GM19324 (cell line): Measurements from ENCODE around the gene CREBRF.
"Not testable (repeated sequence)": the region's sequence is repeated elsewhere in the genome, so short reads cannot be mapped to it uniquely, and the experiment has no call there.

Source experiments
- ATAC-seq: cut with Tn5 transposase; IDR thresholded peaks from one replicate; pipeline ENCODE4 v1.9.1; 2021; ENCODE audit warnings: mild to moderate bottlenecking, moderate library complexity; ENCODE audit not compliant: unreplicated experiment, low FRiP score

Gene CREBRF

GRCh38 chr5:173076471-173076870, 20.3 kb downstream of the CREBRF start:
- ATAC-seq: not testable (repeated sequence)

DNA sequence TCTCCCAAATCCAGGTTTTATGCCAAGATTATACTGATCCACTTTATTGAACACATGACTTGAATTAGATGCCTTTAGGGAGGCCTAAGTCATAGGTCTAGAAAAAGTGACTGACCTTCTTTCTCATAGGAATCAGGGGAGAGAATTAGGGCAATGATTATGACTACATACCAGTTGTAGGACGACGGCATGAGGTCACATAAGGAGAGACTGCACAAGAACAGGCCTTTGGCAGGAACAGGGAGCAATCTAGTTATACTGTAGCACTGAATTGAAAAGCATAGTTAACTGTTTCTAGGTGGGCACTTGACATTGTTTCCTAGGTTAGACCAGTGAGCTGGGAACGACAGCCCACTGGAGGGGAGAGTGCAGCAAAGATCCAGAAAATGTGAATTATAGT, 22.7 kb downstream of the CREBRF start:
- no peak for ATAC-seq

GRCh38 chr5:173089581-173089980, 33.4 kb downstream of the CREBRF start:
- ATAC-seq: no peak

DNA sequence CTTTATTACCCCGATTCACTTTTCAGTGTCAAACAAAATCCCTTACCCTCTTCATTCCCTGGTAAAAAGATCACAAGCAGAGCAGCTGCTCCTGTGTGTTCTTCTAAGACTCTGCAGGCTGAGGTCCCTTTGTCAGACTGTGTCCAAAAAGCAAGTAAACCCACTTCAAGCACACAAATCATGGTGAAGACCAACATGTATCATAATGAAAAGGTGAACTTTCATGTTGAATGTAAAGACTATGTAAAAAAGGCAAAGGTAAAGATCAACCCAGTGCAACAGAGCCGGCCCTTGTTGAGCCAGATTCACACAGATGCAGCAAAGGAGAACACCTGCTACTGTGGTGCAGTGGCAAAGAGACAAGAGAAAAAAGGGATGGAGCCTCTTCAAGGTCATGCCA, 34.5 kb downstream of the CREBRF start:
- no peak for ATAC-seq

DNA sequence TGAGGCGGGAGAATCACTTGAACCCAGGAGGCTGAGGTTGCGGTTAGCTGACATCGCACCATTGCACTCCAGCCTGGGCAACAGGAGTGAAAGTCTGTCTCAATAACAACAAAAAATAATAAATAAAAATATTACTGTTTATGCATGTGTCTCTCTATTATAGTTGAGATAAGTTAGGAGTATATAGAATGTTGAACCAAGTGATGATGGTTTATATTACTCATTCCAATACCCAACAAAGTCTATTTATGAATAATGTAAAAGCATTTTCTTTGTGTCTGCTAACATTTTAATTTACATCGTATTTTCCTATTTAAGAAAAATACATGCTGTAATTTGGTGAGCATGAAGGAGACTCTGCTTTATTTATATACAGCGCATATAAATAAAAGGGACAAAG, 35.8 kb downstream of the CREBRF start:
- no peak for ATAC-seq

GRCh38 chr5:173093606-173094005, 37.5 kb downstream of the CREBRF start:
- ATAC-seq: no peak

DNA sequence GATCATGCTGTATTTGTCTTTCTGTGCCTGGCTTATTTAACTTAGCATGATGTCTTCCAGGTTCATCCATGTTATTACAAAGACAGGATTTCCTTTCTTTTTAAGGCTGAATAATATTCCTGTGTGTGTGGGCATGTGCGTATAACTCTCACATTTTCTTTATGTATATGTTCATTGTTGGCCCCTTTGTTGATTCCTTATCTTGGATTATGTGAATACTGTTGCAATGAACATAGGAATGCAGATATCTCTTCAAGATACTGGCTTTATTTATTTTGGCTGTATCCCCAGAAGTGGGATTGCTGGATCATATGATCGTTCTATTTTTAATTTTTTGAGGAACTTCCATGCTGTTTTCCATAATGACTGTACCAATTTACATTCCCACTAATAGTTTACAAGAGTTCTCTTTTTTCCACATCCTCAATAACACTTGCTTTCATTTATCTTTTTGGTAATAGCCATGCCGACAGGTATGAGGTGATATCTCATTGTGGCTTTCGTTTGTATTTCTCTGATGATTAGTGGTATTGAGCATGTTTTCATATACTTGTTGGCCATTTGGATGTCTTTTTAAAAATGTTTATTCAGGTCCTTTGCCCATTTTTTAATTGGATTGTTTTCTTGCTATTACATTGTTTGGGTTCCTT, 38.0 kb downstream of the CREBRF start:
- ATAC-seq: no peak

- ATAC-seq: no peak
Measured at GRCh38 chr5:173098787-173099186, 42.6 kb downstream of the CREBRF start.

GRCh38 chr5:173099461-173099860, 43.3 kb downstream of the CREBRF start:
- no peak for ATAC-seq

GRCh38 chr5:173101245-173101644, 45.1 kb downstream of the CREBRF start:
- no peak for ATAC-seq

GRCh38 chr5:173103411-173103810, 47.3 kb downstream of the CREBRF start:
- ATAC-seq: no peak

- no peak for ATAC-seq
Measured at GRCh38 chr5:173108914-173109313, 52.8 kb downstream of the CREBRF start.

- no peak for ATAC-seq
Measured at GRCh38 chr5:173114536-173114935, 58.4 kb downstream of the CREBRF start.

GRCh38 chr5:173119719-173120118, 63.6 kb downstream of the CREBRF start:
- ATAC-seq: no peak

- no peak for ATAC-seq
Measured at GRCh38 chr5:173123416-173123815, 67.3 kb downstream of the CREBRF start.

GRCh38 chr5:173132166-173132565, 76.0 kb downstream of the CREBRF start:
- not testable (repeated sequence) for ATAC-seq

GRCh38 chr5:173138707-173139106, 82.6 kb downstream of the CREBRF start:
- no peak for ATAC-seq

DNA sequence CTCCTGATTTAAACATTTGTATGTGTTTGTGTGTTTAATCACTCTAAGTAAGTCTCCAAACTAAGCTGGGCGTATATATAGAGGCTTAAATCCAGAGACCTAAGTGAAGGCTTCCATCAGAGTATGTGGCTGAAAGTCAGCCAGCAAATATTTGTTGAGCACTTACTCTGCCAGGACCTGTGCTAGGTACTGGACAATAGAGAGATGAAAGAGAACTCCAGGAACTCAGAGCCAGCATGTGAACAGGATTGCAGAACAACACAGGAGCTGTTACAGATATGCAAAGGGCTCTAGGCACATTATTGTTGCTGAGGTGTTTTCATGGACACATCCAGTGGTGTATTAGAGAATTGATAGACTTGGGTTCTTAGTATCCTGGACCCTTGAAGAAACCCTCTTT, 83.5 kb downstream of the CREBRF start:
- ATAC-seq: no peak

- no peak for ATAC-seq
Measured at GRCh38 chr5:173140769-173141168, 84.6 kb downstream of the CREBRF start.

GRCh38 chr5:173143567-173143966, 87.4 kb downstream of the CREBRF start:
- no peak for ATAC-seq

- peak; percentile 86 for ATAC-seq
Measured at GRCh38 chr5:173144200-173145176, 88.3 kb downstream of the CREBRF start, which contains the start of gene BNIP1. Gene BNIP1 (plus strand): TSS chr5:173144531. CDS start chr5:173144546, 15 bp downstream.

- ATAC-seq: no peak
Measured at GRCh38 chr5:173148354-173148753, 92.2 kb downstream of the CREBRF start.
